KBM-7 (cell line): ENCODE measurements around the gene SP100.
"Not testable (repeated sequence)": the region's sequence is repeated elsewhere in the genome, so short reads cannot be mapped to it uniquely, and the experiment has no call there.

ENCODE experiments used
- DNase-seq: peaks from one replicate; pipeline ENCODE4 v3.0.0-alpha.2; 2015
- in situ Hi-C: fragments of 300-500 bp; cut with MboI; formaldehyde crosslinking; loops from 2 replicates; pipeline ENCODE4 v1.14.3; 2020; ENCODE audit warnings: low sequenced_read_pairs, low pct_unique_long_range_greater_than_20kb, mixed read lengths

SP100 gene

GRCh38 chr2:230449901-230450467 lies 34.0 kb downstream of the SP100 start:
- no peak for DNase-seq
- in situ Hi-C loops: no loop called here

- peak; percentile 45 for DNase-seq
- in situ Hi-C loops: no loop called here
These were observed 37.0 kb downstream of the SP100 start for GRCh38 chr2:230453006-230453405.

DNA sequence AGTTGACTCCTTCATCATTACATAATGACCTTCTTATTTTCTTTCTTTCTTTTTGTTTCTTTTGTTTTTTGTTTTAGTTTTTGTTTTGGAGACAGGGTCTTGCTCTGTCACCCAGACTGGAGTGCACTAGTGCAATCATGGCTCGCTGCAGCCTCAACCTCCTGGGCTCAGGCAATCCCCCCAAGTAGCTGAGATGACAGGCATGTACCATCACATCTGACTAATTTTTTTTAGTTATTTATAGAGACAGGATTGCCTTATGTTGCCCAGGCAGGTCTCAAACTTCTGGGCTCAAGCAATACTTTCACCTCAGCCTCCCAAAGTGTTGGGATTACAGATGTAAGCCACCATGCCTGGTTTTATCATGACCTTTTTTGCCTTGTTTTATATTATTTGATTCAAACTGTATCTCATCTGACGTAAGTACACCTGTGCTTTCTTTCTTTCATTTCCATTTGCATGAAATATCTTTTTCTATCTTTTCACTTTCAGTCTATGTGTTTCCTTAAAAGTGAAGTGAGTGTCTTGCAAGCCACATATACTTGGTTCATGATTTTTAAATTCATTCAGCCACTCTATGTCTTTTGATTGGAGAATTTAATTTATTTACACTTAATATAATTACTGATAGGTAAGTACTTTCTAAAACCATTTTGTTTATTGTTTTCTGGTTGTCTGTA lies 39.1 kb downstream of the SP100 start:
- in situ Hi-C loops: no loop called here
- no peak for DNase-seq

DNA sequence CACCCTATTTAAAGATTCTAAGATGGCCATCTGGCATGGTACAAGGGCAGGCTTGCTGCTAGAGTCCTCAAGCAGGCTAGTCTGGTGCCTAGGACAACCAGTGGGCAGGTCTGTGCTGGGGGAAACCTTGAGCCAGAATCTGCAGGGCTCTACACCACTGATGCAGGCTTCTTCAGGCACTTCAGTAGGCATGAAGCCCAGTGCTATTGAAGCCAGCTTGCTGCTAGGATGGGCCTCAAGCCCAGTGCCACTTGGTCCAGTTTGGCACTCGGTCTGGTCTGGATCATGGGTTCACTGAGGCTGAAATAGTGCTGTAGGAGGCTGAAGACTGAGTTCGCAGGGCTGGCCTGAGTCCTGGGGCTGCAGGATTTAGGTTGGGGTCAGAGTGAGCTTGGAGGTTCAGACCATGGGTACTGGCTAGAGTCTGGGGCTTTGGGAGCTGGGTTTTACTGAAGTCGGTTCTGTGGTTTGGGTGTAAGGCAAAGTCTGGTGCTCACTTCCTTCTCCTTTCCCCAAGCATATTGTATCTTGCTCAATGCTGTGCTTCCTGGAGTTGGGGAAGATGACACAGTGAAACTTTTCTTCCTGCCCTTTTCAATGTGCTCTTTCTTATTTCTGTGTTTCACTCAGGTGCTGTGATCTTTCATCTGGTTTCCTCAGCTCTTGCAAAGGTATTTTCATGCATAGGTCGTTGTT lies 41.2 kb downstream of the SP100 start:
- in situ Hi-C loops: no loop called here

GRCh38 chr2:230457793-230458192 lies 41.8 kb downstream of the SP100 start:
- no peak for DNase-seq
- in situ Hi-C loops: no loop called here

More for the DNA sequence above, 41.2 kb downstream of the SP100 start:
- peak; percentile 78 for DNase-seq

DNA sequence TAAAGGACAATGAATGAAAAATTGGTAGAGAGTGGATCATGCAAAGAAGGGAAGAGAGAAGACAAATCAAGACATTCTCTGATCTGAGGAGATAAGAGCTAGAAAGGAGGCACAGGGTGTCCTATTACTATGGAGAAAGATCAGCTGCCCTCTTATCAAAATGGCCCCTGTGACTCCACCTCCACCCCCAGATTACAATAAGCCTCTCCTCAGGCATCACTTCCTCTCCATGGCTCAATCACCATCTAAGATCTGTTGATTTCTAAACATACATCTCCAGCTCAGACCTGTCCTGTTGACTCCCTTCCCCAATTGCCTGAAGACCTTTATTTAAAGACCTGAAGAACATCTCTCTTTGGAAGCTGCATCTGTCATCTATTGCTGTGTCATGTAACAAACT lies 43.2 kb downstream of the SP100 start:
- in situ Hi-C loops: no loop called here

DNA sequence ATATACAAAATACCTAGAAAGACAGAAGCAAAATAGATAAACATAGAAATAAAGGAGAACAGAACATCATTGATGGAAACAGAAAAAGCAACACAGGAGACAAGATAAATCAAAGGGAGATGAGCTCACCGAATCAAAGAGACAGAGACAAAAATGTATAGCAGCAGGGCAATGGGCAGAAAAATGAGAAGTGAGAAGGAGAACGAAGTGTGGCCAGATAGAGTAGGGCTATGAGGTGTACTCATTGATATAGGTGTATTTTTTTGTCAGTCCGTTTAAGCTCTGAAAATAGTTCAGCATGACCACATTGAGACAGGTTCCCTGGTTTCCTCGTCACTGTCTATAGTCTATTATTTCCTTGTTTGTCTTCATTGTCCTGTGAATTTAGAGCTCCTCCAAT lies 55.1 kb downstream of the SP100 start:
- DNase-seq: no peak
- in situ Hi-C loops: no loop called here

More for the DNA sequence above, 43.2 kb downstream of the SP100 start:
- DNase-seq: peak; percentile 21

- in situ Hi-C loops: no loop called here
- no peak for DNase-seq
These were observed 56.6 kb downstream of the SP100 start for GRCh38 chr2:230472621-230473018.

DNA sequence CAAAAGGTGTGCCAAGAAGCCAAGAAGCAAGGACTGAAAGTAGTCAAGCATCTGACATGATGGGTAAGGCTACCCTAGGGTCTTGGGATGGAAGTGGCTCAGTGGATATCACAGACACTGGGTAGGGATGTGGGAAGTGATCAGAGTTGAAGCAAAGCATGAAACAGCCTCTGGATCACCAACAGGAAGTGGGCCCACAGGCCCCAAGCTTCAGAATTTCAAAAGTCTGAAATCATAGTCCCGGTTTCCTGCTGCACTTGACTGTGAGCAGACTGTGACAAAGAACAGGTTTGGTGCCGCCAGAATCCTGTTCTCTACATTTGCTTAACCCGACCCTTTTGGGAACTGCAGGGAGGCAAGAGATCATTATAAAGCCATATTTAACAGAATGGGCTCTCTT lies 57.4 kb downstream of the SP100 start:
- in situ Hi-C loops: no loop called here
- DNase-seq: no peak

- no peak for DNase-seq
- in situ Hi-C loops: no loop called here
These were observed 59.1 kb downstream of the SP100 start for GRCh38 chr2:230475143-230475542.

DNA sequence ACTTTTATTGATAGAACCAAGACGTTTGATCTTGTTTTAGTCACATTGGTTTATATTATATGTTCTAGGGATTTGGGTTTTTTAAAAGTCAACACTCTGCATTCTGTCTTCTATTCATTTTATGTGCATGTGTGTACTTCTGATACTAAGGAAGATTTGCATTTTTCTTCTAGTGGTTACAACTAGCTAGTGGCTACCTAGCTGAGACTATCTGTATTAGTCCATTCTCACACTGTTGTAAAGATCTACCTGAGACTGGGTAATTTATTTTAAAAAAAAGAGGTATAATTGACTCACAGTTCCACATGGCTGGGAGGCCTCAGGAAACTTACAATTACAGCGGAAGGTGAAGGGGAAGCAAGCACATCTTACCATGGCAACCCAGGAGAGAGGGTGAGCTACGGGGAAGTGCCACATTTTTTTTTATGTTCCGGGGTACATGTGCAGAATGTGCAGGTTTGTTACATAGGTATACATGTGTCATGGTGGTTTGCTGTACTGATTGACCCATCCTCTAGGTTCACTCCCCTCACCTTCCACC lies 69.9 kb downstream of the SP100 start:
- no peak for DNase-seq
- in situ Hi-C loops: no loop called here

- in situ Hi-C loops, DNase-seq: not testable (repeated sequence)
These were observed 75.2 kb downstream of the SP100 start for GRCh38 chr2:230491219-230491618.

DNA sequence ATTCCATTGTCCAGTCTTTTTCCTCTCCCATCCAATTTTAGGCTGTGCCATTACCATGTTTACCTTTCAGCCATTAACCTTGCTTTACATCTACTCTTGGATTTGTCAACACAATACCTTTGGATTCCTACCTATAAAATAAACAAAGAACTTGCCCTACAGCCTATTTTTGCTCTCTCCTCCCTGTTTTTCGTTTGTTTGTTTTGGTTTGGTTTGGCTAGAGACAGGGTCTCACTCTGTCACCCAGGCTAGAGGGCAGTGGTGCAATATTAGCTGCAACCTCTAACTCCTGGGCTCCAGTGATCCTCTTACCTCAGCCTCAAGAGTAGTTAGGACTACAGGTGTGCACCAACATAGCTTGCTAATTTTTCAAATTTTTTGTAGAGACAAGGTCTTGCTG lies 76.1 kb downstream of the SP100 start:
- DNase-seq: no peak
- in situ Hi-C loops: no loop called here

GRCh38 chr2:230494980-230495379 lies 79.0 kb downstream of the SP100 start:
- no peak for DNase-seq
- in situ Hi-C loops: no loop called here

DNA sequence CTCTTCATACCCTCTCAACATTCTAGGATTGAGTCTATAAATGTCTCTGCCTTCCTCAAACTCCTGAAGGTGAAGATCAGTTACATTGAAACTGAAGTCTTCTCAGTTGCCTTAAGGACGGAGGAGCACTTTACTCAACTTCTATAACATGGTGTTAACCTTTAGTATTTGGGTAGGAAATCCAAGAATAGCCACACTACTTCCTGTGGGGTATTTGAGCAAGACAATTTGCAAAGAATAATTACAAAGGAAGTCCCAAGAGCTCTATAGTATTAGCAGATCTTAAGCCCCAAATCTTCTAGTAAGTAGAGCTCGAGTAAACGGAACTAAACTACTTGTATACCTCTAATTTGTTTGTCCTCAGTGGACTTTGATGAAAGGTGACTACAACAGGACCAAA lies 80.9 kb downstream of the SP100 start:
- DNase-seq: no peak
- in situ Hi-C loops: no loop called here

GRCh38 chr2:230498506-230499107 lies 82.6 kb downstream of the SP100 start:
- in situ Hi-C loops: no loop called here
- no peak for DNase-seq

- in situ Hi-C loops: no loop called here
- DNase-seq: no peak
These were observed 86.6 kb downstream of the SP100 start for GRCh38 chr2:230502593-230502992.

DNA sequence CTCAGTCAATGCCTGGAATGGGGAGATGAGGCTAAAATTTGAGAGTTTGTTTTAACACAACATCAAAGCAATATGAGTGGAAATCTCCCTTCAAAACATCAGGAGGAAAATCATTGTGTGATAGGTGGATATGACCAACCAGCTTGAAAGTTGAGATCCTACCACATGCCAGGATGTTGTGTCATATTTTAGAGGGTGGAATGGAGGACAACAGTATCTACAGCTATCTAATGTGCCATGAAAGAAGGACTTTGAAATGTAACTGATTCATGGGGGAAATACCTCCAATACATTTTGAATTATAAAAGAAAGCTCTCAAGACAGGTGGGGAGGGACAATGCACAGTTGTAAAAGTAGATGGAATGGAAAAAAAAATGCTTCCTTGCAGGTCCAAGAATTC lies 87.8 kb downstream of the SP100 start:
- DNase-seq: no peak
- in situ Hi-C loops: no loop called here

GRCh38 chr2:230505162-230505561 lies 89.2 kb downstream of the SP100 start:
- DNase-seq: no peak
- in situ Hi-C loops: no loop called here
